Effector memory CD4-positive, alpha-beta T cell (primary cell): Measurements from ENCODE around the gene NUAK1.

ENCODE experiments used
- DNase-seq, 3 donors: peaks; one replicate each; pipeline ENCODE4 v3.0.0-alpha.2; 2020
- H3K27ac ChIP-seq: 2 replicates; pipeline ENCODE4 v1.7.0; 2013; ENCODE audit warnings: mild to moderate bottlenecking, low read length, moderate library complexity; ENCODE audit not compliant: insufficient read depth, poor library complexity, severe bottlenecking
- H3K27me3 ChIP-seq: replicated peaks from 2 replicates; pipeline ENCODE4 v1.7.0; 2013; ENCODE audit warnings: mild to moderate bottlenecking, low read length; ENCODE audit not compliant: insufficient read depth, control insufficient read depth, poor library complexity, severe bottlenecking
- H3K36me3 ChIP-seq: 2 replicates; pipeline ENCODE4 v1.7.0; 2013; ENCODE audit warnings: mild to moderate bottlenecking, low read length, moderate library complexity; ENCODE audit not compliant: control insufficient read depth, insufficient read depth
- H3K4me1 ChIP-seq: 2 replicates; pipeline ENCODE4 v1.7.0; 2013; ENCODE audit warnings: low read length, mild to moderate bottlenecking; ENCODE audit not compliant: control insufficient read depth, insufficient read depth, poor library complexity, severe bottlenecking
- H3K4me3 ChIP-seq: 2 replicates; pipeline ENCODE4 v1.7.0; 2013; ENCODE audit warnings: low read length, low read depth, mild to moderate bottlenecking; ENCODE audit not compliant: insufficient read depth, poor library complexity, severe bottlenecking
- H3K9me3 ChIP-seq: 2 replicates; pipeline ENCODE4 v1.7.0; 2013; ENCODE audit warnings: mild to moderate bottlenecking, low read length, moderate library complexity; ENCODE audit not compliant: control insufficient read depth

The NUAK1 gene

DNA sequence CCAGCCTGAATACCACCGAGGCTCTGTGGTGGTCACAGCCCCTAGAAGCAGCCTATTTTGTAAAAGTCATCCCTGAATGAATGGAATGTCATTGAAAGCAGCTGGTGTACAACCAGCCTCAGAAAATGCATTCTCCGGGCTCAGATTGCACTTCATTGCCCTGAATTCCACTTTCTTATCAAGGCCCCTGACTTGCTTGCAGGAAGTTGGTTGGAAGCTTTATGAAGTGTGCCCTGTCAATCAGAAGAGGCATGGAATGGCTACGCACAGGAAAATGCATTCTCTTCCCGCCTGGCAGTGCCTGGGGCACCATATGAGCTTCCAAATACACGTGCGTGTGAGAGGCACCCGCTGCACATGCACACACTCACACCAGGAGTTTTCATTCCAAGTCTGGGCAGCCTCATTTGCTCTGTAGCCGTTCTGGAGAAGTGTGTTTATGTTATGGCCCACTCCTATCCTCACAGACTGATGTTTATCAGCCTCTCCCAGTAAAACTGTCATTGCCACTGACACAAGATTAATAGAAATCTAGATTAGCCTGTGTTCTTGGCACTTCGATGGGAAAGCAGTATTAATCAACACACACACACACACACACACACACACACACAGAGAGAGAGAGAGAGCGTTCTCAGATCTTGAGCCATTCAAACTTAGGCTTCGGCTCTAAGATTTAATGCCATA, 63.9 kb downstream of the NUAK1 start:
- H3K36me3 ChIP-seq: no peaks in the 10 kb centered on the region
- DNase-seq: no peak
- no peak overlapping the region for H3K4me3 ChIP-seq
- no peak overlapping the region for H3K27ac ChIP-seq
- no peaks in the 10 kb centered on the region for H3K9me3 ChIP-seq
- peaks cover 4% of the 10 kb centered on the region for H3K27me3 ChIP-seq
- H3K4me1 ChIP-seq: no peaks in the 10 kb centered on the region

DNA sequence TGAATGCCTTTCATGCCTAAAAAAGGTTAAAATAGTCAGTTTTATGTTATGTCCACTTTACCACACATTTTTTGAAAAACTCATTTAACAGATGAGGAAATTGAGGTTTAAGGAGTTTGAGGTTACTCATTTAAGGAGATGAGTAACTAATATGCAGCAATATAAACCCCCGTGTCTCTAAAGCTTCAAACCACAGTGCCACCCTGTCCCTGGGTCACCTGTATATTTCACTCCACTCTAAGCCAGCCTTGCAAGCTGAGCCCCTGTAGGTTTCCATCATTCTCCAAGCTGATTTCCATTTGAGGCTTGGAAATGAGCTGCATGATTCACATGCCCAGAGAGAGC, 64.4 kb downstream of the NUAK1 start:
- no peak for DNase-seq
- H3K27ac ChIP-seq: no peak overlapping the region
- H3K9me3 ChIP-seq: no peaks in the 10 kb centered on the region
- H3K4me1 ChIP-seq: no peaks in the 10 kb centered on the region
- H3K36me3 ChIP-seq: no peaks in the 10 kb centered on the region
- H3K27me3 ChIP-seq: peaks cover 4% of the 10 kb centered on the region
- no peak overlapping the region for H3K4me3 ChIP-seq

DNA sequence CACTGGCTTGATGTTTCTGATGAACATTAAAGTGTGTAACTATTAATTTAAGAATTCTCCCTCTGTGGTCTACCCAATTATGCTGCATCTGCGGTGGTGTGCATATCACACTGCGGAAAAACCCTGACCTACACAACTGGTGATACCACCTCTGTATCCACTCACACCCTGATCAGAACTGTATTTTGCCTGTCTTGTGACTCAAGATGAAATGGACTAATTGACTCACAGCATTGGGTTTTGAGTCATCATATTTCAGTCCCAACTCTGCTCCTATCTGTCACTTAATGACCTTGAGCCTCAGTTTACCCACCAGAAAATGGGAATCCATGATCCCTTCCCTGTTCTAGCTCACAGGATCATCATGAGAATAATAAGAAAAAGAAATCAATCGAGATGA, 65.6 kb downstream of the NUAK1 start:
- Histone ChIP-seq H3K36me3 (no peaks in the 10 kb centered on the region), H3K27ac (no peak overlapping the region), H3K27me3 (peaks cover 4% of the 10 kb centered on the region), H3K9me3 (no peaks in the 10 kb centered on the region), H3K4me3 (no peak overlapping the region), H3K4me1 (no peaks in the 10 kb centered on the region)
- no peak for DNase-seq

DNA sequence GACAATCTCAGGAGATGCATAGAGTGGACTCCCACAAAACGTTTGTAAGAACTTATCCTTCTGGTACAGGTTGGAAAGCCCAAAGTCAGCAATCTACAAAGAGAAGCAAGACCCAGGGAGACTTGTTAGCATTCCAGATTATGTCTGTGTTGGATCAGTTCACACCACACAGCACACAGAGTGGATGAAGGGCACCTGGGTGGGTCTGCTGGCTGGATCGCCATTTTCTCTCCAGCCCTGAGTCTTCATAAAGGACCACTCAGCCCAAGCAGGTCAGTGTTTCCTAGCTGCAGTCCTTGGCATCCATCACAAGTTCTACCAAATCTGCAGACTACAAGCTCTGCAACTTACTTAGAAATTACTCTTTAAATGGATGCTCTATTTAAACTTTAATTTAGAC, 66.0 kb downstream of the NUAK1 start:
- H3K27me3 ChIP-seq: peaks cover 4% of the 10 kb centered on the region
- H3K4me3 ChIP-seq: no peak overlapping the region
- H3K4me1 ChIP-seq: no peaks in the 10 kb centered on the region
- no peak for DNase-seq
- H3K9me3 ChIP-seq: no peaks in the 10 kb centered on the region
- H3K36me3 ChIP-seq: no peaks in the 10 kb centered on the region
- no peak overlapping the region for H3K27ac ChIP-seq

DNA sequence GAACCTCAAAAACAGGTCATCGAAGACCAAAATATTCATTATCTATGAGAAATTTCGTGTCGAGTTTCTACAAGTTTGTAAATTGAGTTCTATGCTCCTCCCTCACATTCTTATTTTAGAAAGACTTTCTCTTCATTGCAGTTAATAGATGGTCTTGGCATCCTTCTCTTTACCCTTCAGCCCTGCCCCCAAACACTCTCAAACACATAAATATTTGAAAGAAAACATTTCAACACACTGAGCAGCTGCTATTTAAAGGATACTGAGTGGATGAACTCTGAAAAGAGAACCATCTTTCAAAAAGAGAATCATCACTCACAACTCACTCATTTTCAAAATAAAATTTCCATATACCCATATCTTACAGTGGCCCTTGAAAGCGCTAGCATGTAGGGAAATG, 67.1 kb downstream of the NUAK1 start:
- no peaks in the 10 kb centered on the region for H3K36me3 ChIP-seq
- no peak for DNase-seq
- no peaks in the 10 kb centered on the region for H3K9me3 ChIP-seq
- H3K27ac ChIP-seq: no peak overlapping the region
- no peak overlapping the region for H3K4me3 ChIP-seq
- H3K4me1 ChIP-seq: no peaks in the 10 kb centered on the region
- peaks cover 4% of the 10 kb centered on the region for H3K27me3 ChIP-seq

DNA sequence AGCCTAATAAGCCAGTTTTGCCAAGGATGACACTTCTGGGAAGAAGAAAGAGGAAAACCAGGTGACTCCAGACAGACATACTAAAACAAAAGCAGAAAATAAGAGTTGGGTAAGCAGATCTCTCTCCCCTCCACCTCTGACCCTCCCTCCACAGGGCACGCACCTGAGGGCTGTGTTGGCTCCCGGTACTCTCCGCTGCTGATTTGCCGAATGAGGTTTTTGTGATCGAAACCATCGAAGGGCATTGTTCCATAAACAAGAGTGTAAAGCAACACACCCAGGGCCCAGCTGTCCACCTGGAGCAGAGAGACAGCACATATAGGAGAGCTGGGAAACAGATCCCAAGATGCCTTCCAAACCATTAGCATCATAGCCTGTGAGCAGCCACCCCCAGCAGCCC, 68.1 kb downstream of the NUAK1 start:
- H3K36me3 ChIP-seq: no peaks in the 10 kb centered on the region
- H3K27me3 ChIP-seq: peaks cover 4% of the 10 kb centered on the region
- no peaks in the 10 kb centered on the region for H3K4me1 ChIP-seq
- no peak for DNase-seq
- H3K27ac ChIP-seq: no peak overlapping the region
- no peaks in the 10 kb centered on the region for H3K9me3 ChIP-seq
- no peak overlapping the region for H3K4me3 ChIP-seq

DNA sequence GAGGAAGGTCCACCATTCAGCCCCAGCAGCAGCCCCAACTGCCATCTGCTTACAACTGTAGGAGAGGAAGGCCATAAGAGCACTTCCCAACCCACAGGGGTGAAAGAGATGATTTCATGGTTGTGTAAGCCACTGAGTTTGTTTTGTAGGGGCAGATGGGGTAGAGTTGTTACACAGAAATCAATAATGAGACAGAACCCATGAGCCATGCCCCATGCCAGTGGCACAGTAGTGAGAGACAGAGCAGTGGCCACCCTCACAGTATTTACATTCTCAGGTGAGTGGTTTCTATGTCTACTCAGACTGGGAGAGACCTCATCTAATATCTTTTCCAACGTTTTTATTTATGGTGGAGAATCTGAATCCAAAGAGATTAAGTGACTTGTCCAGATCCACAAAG, 68.6 kb downstream of the NUAK1 start:
- H3K4me1 ChIP-seq: no peaks in the 10 kb centered on the region

DNA sequence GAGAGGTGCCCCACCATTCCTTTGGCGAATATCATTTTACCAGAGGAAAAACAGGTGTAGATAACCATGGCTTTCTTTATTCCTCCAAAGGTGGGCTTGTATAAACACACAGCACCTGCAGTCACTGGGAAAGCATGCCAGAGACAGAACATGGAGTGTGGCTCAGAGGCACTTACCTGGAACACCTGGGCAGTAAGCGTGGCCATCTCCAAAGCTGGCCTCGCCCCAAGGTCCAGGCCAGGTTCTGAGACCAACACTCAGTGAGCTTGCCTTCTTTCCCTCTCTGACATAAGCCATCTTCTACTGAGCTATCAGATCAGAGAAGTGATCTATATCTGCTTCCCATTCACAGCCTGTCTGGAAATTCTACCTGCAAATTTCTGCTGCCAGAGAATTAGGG, 70.5 kb downstream of the NUAK1 start:
- no peaks in the 10 kb centered on the region for H3K36me3 ChIP-seq

More for the DNA sequence above, 68.6 kb downstream of the NUAK1 start:
- Histone ChIP-seq H3K4me3 (no peak overlapping the region), H3K9me3 (no peaks in the 10 kb centered on the region), H3K27ac (no peak overlapping the region), H3K36me3 (no peaks in the 10 kb centered on the region), H3K27me3 (peaks cover 4% of the 10 kb centered on the region)
- no peak for DNase-seq

DNA sequence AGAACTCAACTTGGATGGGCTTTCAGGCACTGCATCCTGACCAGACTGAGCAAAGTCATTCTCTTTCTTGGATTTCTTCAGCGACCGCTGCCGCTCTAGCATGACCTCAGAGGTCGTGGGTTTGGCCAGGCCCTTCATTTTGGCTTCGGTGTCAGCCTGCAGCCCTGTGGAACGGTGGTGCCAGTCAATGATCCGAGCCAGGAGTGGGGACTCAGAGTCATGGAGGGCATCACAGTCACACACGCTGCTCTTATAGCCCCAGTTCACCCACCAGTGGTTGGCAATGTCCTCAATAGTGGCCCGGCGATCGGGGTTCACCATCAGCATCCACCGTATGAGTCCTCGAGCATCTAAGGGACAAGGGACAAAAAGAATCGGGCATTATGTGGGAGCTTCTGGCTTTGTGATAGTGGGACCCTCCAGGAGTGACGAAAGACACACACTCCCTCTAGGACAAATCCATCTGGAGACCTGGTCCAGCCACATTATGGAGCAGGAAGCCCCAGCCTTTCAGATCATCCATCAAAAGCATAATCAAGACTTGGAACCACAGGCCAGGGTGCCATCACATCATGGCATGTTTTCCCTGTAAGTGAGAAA, 71.0 kb downstream of the NUAK1 start:
- no peak overlapping the region for H3K4me3 ChIP-seq
- H3K27me3 ChIP-seq: no peaks in the 10 kb centered on the region
- no peaks in the 10 kb centered on the region for H3K4me1 ChIP-seq
- H3K9me3 ChIP-seq: no peaks in the 10 kb centered on the region
- DNase-seq: no peak
- no peaks in the 10 kb centered on the region for H3K36me3 ChIP-seq
- no peak overlapping the region for H3K27ac ChIP-seq

More for the DNA sequence above, 70.5 kb downstream of the NUAK1 start:
- H3K27me3 ChIP-seq: no peaks in the 10 kb centered on the region
- H3K4me1 ChIP-seq: no peaks in the 10 kb centered on the region
- no peak for DNase-seq
- no peaks in the 10 kb centered on the region for H3K9me3 ChIP-seq
- H3K27ac ChIP-seq: no peak overlapping the region
- no peak overlapping the region for H3K4me3 ChIP-seq

DNA sequence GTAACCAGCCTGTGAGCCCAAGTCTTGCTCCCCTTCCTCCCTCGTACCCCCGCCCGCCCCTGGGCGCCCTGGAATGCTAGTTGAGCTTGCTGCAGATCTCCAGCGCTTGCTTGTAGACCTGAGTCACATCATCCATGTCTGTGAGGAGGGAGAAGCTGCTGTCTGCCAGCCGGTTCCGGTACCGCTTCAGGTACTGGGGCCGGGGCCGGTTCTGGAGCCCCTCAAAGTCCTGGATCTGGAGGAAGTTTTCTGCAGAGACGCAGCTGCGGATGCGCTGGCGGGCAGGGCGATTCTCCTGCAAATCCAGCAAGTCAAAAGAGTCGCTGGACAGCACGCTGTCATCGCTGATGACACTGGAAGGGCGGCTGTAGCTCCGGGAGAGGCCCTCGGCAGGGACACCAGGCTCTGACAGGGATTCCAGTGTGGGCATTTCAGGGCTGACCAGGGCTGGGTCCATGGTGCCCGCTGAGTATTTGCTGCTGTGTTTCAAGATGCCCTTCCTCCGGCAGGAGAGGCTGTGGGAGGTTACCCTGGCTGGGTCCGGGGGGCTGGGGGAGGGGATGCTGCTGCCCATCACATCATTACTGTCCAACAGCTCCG, 71.9 kb downstream of the NUAK1 start:
- no peaks in the 10 kb centered on the region for H3K27me3 ChIP-seq
- no peak for DNase-seq
- no peaks in the 10 kb centered on the region for H3K4me1 ChIP-seq
- no peak overlapping the region for H3K4me3 ChIP-seq
- H3K9me3 ChIP-seq: no peaks in the 10 kb centered on the region
- H3K27ac ChIP-seq: no peak overlapping the region
- no peaks in the 10 kb centered on the region for H3K36me3 ChIP-seq
